CD14-positive monocyte (primary cell): ENCODE measurements around the gene STYXL2. TPM values are rescaled to one million over a fixed set of nuclear protein-coding genes. Genes with fewer than 3 reads are reported as not detected.

ENCODE experiments used
- DNase-seq, 3 donors: peaks; one replicate each; pipeline ENCODE4 v3.0.0-alpha.2; 2011 to 2022
- H2AFZ ChIP-seq: 2 replicates; pipeline ENCODE4 v1.6.0; 2012; ENCODE audit warnings: mild to moderate bottlenecking, low read depth, low read length, inconsistent platforms; ENCODE audit not compliant: insufficient read depth, poor library complexity, severe bottlenecking
- H3K27ac ChIP-seq, 2 donors: 1 replicate in 1 of 2; 2 replicates in 1 of 2; pipeline ENCODE4 v1.5.1; 2012 to 2013; ENCODE audit warnings: low read length in 2 of 2, control low read depth in 1 of 2, inconsistent platforms in 1 of 2, low read depth in 1 of 2, mild to moderate bottlenecking in 1 of 2
- H3K27me3 ChIP-seq, 2 donors: one replicate each; pipeline versions ENCODE4 v1.6.0 to v1.6.1; 2011 to 2013; ENCODE audit warnings: low read length in 2 of 2; ENCODE audit not compliant: control insufficient read depth in 2 of 2, insufficient read depth in 2 of 2
- H3K36me3 ChIP-seq, 2 donors: replicated peaks in 1 of 2; 1 replicate in 1 of 2; 2 replicates in 1 of 2; pipeline versions ENCODE4 v1.5.1 to v1.6.1; 2012 to 2013; ENCODE audit warnings: low read length in 2 of 2, control low read depth in 1 of 2, inconsistent platforms in 1 of 2, mild to moderate bottlenecking in 1 of 2; ENCODE audit not compliant: insufficient read depth in 2 of 2, control insufficient read depth in 1 of 2
- H3K4me1 ChIP-seq, 2 donors: 1 replicate in 1 of 2; 2 replicates in 1 of 2; pipeline versions ENCODE4 v1.5.1 to v1.6.1; 2012 to 2013; ENCODE audit warnings: low read length in 2 of 2, control low read depth in 1 of 2, inconsistent platforms in 1 of 2, mild to moderate bottlenecking in 1 of 2, moderate library complexity in 1 of 2; ENCODE audit not compliant: insufficient read depth in 2 of 2, control insufficient read depth in 1 of 2
- H3K4me2 ChIP-seq: replicated peaks from 2 replicates; pipeline ENCODE3; 2012; ENCODE audit warnings: low read length, moderate library complexity, mild to moderate bottlenecking; ENCODE audit not compliant: poor library complexity, severe bottlenecking; ENCODE audit errors: extremely low read depth
- H3K4me3 ChIP-seq, 3 experiments: fragments of 200-600 bp in 1 of 3; sonication (generic) in 1 of 3; replicated peaks in 1 of 3; 1 replicate in 2 of 3; 2 replicates in 1 of 3; pipeline ENCODE4 v1.5.1; 2011 to 2013; ENCODE audit warnings: low read length in 3 of 3, mild to moderate bottlenecking in 3 of 3, control low read depth in 2 of 3, low read depth in 2 of 3, inconsistent platforms in 1 of 3, moderate library complexity in 1 of 3
- H3K79me2 ChIP-seq: 2 replicates; pipeline ENCODE4 v1.6.0; 2012; ENCODE audit warnings: mild to moderate bottlenecking, control low read depth, inconsistent platforms, low read length, moderate library complexity; ENCODE audit not compliant: insufficient read depth
- H3K9ac ChIP-seq: 2 replicates; pipeline ENCODE4 v1.6.0; 2017; ENCODE audit warnings: low read length, mild to moderate bottlenecking; ENCODE audit not compliant: insufficient read depth, poor library complexity, severe bottlenecking
- H3K9me3 ChIP-seq, 2 donors: replicated peaks in 1 of 2; 1 replicate in 1 of 2; 2 replicates in 1 of 2; pipeline versions ENCODE4 v1.5.1 to v1.6.1; 2012 to 2013; ENCODE audit warnings: low read length in 2 of 2, control low read depth in 1 of 2; ENCODE audit not compliant: control insufficient read depth in 1 of 2, insufficient read depth in 1 of 2
- H4K20me1 ChIP-seq: 2 replicates; pipeline ENCODE4 v1.6.0; 2012; ENCODE audit warnings: mild to moderate bottlenecking, low read length, control low read depth, moderate library complexity; ENCODE audit not compliant: insufficient read depth
- H3K27ac Mint-ChIP-seq, 7 donors: one replicate each; pipeline ENCODE4 v1.8.0; 2020; ENCODE audit warnings: mild to moderate bottlenecking in 7 of 7, mixed read lengths in 7 of 7, moderate library complexity in 6 of 7, inconsistent platforms in 2 of 7
- H3K27me3 Mint-ChIP-seq, 3 donors: one replicate each; pipeline ENCODE4 v1.8.0; 2021 to 2022; ENCODE audit warnings: low read depth in 3 of 3, mild to moderate bottlenecking in 3 of 3, mixed read lengths in 3 of 3, moderate library complexity in 3 of 3, inconsistent platforms in 1 of 3
- H3K36me3 Mint-ChIP-seq, 2 donors: one replicate each; pipeline ENCODE4 v1.8.0; 2020; ENCODE audit warnings: mixed read lengths in 2 of 2, inconsistent platforms in 1 of 2, mild to moderate bottlenecking in 1 of 2
- H3K4me1 Mint-ChIP-seq: one replicate; pipeline ENCODE4 v1.8.0; 2020; ENCODE audit warnings: mild to moderate bottlenecking, mixed read lengths
- H3K4me3 Mint-ChIP-seq, 2 donors: one replicate each; pipeline ENCODE4 v1.8.0; 2020; ENCODE audit warnings: mild to moderate bottlenecking in 2 of 2, mixed read lengths in 2 of 2, moderate library complexity in 1 of 2
- H3K9me3 Mint-ChIP-seq, 7 donors: one replicate each; pipeline ENCODE4 v1.8.0; 2020 to 2022; ENCODE audit warnings: mixed read lengths in 7 of 7, mild to moderate bottlenecking in 6 of 7, moderate library complexity in 6 of 7, inconsistent platforms in 2 of 7
- CTCF ChIP-seq: fragments of 200-600 bp; IDR thresholded peaks from one replicate; pipeline ENCODE4 v1.8.0; 2022; ENCODE audit warnings: antibody characterized with exemption, mild to moderate bottlenecking
- WGBS: methylation state at CpG from one replicate; pipeline ENCODE4 v1.1.5; 2013; ENCODE audit warnings: missing lambda C conversion rate; ENCODE audit not compliant: insufficient coverage; 5-methylcytosine and 5-hydroxymethylcytosine counted together
- intact Hi-C, 2 donors: fragments of 100-400 bp; cut with micrococcal nuclease; formaldehyde crosslinking; loops; one replicate each; pipeline versions ENCODE4 v1.15.0 to v1.15.1; 2023
- polyA plus RNA-seq, 3 donors: library from polyadenylated mRNA; depleted of rRNA in 1 of 3; unstranded in 2 of 3; stranded (reverse) in 1 of 3; fragments of 300-500 nt in 2 of 3; fragments of >200 nt in 1 of 3; fragmentation: Illumina TruSeq in 2 of 3; gene quantifications; 1 replicate in 2 of 3; 2 replicates in 1 of 3; pipeline ENCODE4 v1.2.3, GENCODE V29; 2012 to 2021

Gene STYXL2
- polyA plus RNA-seq, 3 donors = not detected

DNA sequence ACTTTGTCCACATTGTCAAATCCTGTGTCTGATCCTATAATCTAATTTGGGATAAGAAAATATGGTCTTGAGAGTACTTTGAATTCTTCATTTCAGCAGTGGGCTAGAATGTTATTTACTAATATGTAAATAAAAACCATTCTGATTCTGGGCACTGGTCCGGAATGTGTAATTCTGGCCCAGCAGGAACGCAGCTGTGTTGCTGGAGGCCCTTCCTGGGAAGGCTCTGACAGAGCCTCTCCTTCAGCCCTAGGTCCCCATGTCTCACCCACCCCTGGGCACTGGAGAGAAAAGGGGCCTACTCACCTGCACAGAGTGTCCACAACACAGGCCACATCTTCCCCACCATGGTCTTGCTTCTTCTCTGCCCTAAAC lies 3.9 kb upstream of the STYXL2 start:
- H3K4me1 ChIP-seq = peaks cover 19 to 28% of the 10 kb centered on the region in 2 donors
- peak overlapping the region; percentile 44 for H2AFZ ChIP-seq
- peak overlapping the region; percentile 55 for H3K4me2 ChIP-seq
- 71% methylated on average over 1 of the region's 2 CpGs for WGBS
- H3K79me2 ChIP-seq = no peaks in the 10 kb centered on the region
- H4K20me1 ChIP-seq = no peaks in the 10 kb centered on the region
- H3K9me3 ChIP-seq = no peaks in the 10 kb centered on the region
- H3K4me1 Mint-ChIP-seq = peaks cover 31% of the 10 kb centered on the region
- TF ChIP-seq CTCF = no peak
- DNase-seq = no peak
- peak overlapping the region; percentile 38 for H3K9ac ChIP-seq
- H3K4me3 ChIP-seq = peak overlapping the region in 1 of 3 experiments; percentile 45
- H3K36me3 Mint-ChIP-seq = no peaks in the 10 kb centered on the region
- peaks cover 0 to 2% (median 0%) of the 10 kb centered on the region in 7 donors for H3K9me3 Mint-ChIP-seq
- peak overlapping the region in 1 of 2 donors; percentile 40 for H3K4me3 Mint-ChIP-seq
- H3K27me3 Mint-ChIP-seq = peaks cover 0 to 4% (median 0%) of the 10 kb centered on the region in 3 donors
- H3K27me3 ChIP-seq = no peaks in the 10 kb centered on the region
- peak overlapping the region; percentile 90 to 95 (median 93) for H3K27ac Mint-ChIP-seq
- H3K27ac ChIP-seq = peak overlapping the region; percentile 62 to 82
- no peaks in the 10 kb centered on the region for H3K36me3 ChIP-seq
- intact Hi-C loops = no loop called here

DNA sequence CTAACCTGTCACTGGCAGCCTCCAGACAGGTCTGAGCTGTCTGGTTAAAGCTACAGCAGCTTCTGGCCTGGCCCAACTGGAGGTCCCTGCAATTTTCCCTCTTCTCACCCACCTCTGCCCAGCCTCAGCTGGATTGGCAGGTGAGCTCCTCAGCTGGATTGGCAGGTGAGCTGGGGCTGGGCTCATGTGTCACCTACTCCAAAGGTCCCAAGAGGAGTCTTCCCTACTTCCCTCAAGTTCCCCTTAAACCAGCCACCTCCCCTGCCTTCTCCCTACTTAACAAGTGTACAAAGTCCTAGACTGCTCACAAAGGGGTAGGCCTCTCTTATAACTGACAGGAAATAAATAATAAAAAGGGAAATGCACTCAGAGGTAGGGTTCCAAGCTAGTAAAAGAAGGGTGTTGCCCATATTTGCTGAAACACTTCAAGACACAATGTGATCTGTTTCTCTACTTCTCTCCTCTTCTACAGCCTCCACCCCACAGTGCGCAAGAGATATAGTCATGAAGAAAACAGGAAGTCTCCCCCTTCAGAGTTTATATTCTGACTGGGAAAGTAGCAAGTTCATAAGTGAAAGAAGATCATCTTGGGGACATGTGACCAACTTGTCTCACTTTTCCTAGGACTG lies 3.4 kb upstream of the STYXL2 start, which contains the start of gene GPA33:
TSS of gene GPA33 (minus strand) at position 64 of the 629 bp plus-strand sequence. CDS start 90 bp downstream, outside the sequence.
- Mint-ChIP-seq H3K9me3 (peaks cover 0 to 2% (median 0%) of the 10 kb centered on the region in 7 donors), H3K4me3 (peak within 1 kb of the TSS; percentile 31 to 40), H3K27me3 (peaks cover 0 to 5% (median 0%) of the 10 kb centered on the region in 3 donors), H3K27ac (peak within 1 kb of the TSS; percentile 90 to 95 (median 93)), H3K4me1 (peaks cover 36% of the 10 kb centered on the region), H3K36me3 (no peaks in the 10 kb centered on the region)
- no CpG with 5 or more reads among the region's 1 CpG for WGBS
- Histone ChIP-seq H3K4me3 (peak within 1 kb of the TSS in 1 of 3 experiments; percentile 45), H3K4me2 (peak within 1 kb of the TSS; percentile 55), H3K79me2 (no peaks in the 10 kb centered on the region), H3K36me3 (no peaks in the 10 kb centered on the region), H3K27me3 (no peaks in the 10 kb centered on the region), H2AFZ (peak within 1 kb of the TSS; percentile 44), H3K9me3 (no peaks in the 10 kb centered on the region), H3K4me1 (peaks cover 21 to 32% of the 10 kb centered on the region in 2 donors), H3K9ac (peak within 1 kb of the TSS; percentile 38), H3K27ac (peak within 1 kb of the TSS; percentile 62 to 82), H4K20me1 (no peaks in the 10 kb centered on the region)
- peak; percentile 72 to 80 (median 75) for DNase-seq
- intact Hi-C loops = no loop called here
- TF ChIP-seq CTCF = no peak
